SK-N-SH treated with all-trans-retinoic acid at 6 μM for 48 hours (cell line): ENCODE results near the gene PRMT1.

Experiments used
- CSDC2 ChIP-seq: fragments of 250-450 bp; sonication (Bioruptor Pico); IDR thresholded peaks from 2 replicates; pipeline ENCODE4 v1.5.0; 2020; ENCODE audit warnings: mild to moderate bottlenecking, moderate library complexity
- OSR1 ChIP-seq: fragments of 250-450 bp; sonication (Bioruptor Pico); IDR thresholded peaks from 2 replicates; pipeline ENCODE4 v1.8.0; 2022; ENCODE audit warnings: moderate library complexity, mild to moderate bottlenecking, inconsistent platforms
- POU6F1 ChIP-seq: fragments of 250-450 bp; sonication (Bioruptor Pico); IDR thresholded peaks from 2 replicates; pipeline ENCODE4 v1.8.0; 2021; ENCODE audit warnings: low read depth, mild to moderate bottlenecking, moderate library complexity, borderline replicate concordance
- RARB ChIP-seq: fragments of 250-450 bp; sonication (Bioruptor Pico); IDR thresholded peaks from 2 replicates; pipeline ENCODE4 v1.8.0; 2021; ENCODE audit warnings: mild to moderate bottlenecking, moderate library complexity
- TSHZ2 ChIP-seq: fragments of 250-450 bp; sonication (Bioruptor Pico); IDR thresholded peaks from 2 replicates; pipeline ENCODE4 v1.5.0; 2020; ENCODE audit warnings: mild to moderate bottlenecking, moderate library complexity

- no peak for TF ChIP-seq POU6F1 (CRISPR knock-in tag)
- no peak for TF ChIP-seq RARB (CRISPR knock-in tag)
- no peak for TF ChIP-seq TSHZ2 (CRISPR knock-in tag)
- no peak for TF ChIP-seq OSR1
- TF ChIP-seq CSDC2 (CRISPR knock-in tag), result no peak
Observed at GRCh38 chr19:49713236-49713845, 36.3 kb downstream of the PRMT1 start.
